Glutamatergic neuron (in vitro differentiated cells): Measurements from ENCODE around the gene STXBP6. TPM values are rescaled to one million over a fixed set of nuclear protein-coding genes. Genes with fewer than 3 reads are reported as not detected.

Experiments
- DNase-seq: peaks from one replicate; pipeline ENCODE4 v3.0.0; 2022
- H3K27ac Mint-ChIP-seq: one replicate; pipeline ENCODE4 v1.8.0; 2020; ENCODE audit warnings: mild to moderate bottlenecking, mixed read lengths, inconsistent platforms; ENCODE audit not compliant: unreplicated experiment
- H3K27me3 Mint-ChIP-seq: one replicate; pipeline ENCODE4 v1.8.0; 2020; ENCODE audit warnings: mild to moderate bottlenecking, moderate library complexity, mixed read lengths, inconsistent platforms; ENCODE audit not compliant: unreplicated experiment
- H3K36me3 Mint-ChIP-seq: one replicate; pipeline ENCODE4 v1.8.0; 2020; ENCODE audit warnings: mild to moderate bottlenecking, mixed read lengths, inconsistent platforms; ENCODE audit not compliant: unreplicated experiment
- H3K4me1 Mint-ChIP-seq: one replicate; pipeline ENCODE4 v1.8.0; 2020; ENCODE audit warnings: mild to moderate bottlenecking, low read depth, mixed read lengths, inconsistent platforms; ENCODE audit not compliant: unreplicated experiment
- H3K4me3 Mint-ChIP-seq: one replicate; pipeline ENCODE4 v1.8.0; 2020; ENCODE audit warnings: mild to moderate bottlenecking, mixed read lengths, inconsistent platforms; ENCODE audit not compliant: unreplicated experiment
- H3K9me3 Mint-ChIP-seq: one replicate; pipeline ENCODE4 v1.8.0; 2020; ENCODE audit warnings: mild to moderate bottlenecking, moderate library complexity, mixed read lengths, inconsistent platforms; ENCODE audit not compliant: unreplicated experiment
- total RNA-seq: library from RNA; stranded (reverse); fragmentation: NEBNext Ultra II Directional; extraction: Animal tissue kit (Norgen Biotek cat#: 25700); gene quantifications from one replicate; pipeline ENCODE4 v1.2.1, GENCODE V29; 2021; ENCODE audit not compliant: unreplicated experiment
- TF ChIP-seq, protein P1 (sequence below): fragments of 200-600 bp; sonication (generic); IDR thresholded peaks from one replicate; pipeline ENCODE4 v1.5.0; 2021; ENCODE audit not compliant: partially characterized antibody, unreplicated experiment

Gene STXBP6
- total RNA-seq, 1 donor from 2014 or later = 0.49 TPM

DNA sequence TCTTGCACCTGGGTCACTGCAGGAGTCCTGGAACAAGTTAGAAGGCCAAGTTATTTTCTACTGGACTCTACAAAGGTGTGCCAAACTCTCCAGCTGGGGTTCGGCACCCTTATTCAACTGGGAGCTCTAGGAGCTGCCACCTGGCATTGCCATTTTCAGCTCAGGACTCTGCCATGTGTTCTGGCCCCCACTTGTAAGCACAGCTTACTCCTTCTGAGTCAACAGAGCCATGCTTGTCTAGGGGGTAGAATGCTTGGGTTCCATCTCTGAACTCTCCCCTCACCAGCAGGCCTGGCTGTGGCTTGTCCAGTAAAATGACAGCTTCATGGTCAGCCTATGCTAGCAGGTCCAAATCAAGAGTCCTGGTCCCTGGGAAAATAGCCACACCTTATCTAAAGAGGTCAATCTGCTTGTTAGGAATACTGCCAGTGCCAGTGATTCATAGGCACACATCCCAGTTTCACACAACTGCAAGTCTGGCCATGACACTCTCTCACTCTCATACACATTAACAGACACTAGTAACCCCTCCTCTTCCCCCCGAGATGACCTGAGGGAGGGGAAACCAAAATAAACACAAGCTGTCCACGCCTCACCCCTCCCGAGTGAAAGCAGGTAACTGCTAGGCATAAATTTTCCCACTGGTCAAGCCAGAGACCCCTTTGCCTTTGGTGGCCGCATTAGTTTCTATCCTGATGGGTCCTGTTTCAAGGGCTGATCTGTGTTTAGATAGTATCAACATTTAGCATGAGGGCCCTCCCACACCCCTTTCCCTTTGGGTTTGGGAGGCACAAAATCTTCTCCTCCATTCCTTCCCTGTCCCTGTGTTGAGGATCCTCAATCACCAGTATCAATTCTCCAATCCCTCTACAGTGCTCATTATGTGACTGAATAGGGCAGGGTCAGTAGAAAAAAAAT is 233.7 kb downstream of the STXBP6 start:
- H3K9me3 Mint-ChIP-seq = peaks cover 4% of the 10 kb centered on the region
- no peak overlapping the region for H3K4me3 Mint-ChIP-seq
- no peaks in the 10 kb centered on the region for H3K4me1 Mint-ChIP-seq
- TF ChIP-seq, protein P1, sequence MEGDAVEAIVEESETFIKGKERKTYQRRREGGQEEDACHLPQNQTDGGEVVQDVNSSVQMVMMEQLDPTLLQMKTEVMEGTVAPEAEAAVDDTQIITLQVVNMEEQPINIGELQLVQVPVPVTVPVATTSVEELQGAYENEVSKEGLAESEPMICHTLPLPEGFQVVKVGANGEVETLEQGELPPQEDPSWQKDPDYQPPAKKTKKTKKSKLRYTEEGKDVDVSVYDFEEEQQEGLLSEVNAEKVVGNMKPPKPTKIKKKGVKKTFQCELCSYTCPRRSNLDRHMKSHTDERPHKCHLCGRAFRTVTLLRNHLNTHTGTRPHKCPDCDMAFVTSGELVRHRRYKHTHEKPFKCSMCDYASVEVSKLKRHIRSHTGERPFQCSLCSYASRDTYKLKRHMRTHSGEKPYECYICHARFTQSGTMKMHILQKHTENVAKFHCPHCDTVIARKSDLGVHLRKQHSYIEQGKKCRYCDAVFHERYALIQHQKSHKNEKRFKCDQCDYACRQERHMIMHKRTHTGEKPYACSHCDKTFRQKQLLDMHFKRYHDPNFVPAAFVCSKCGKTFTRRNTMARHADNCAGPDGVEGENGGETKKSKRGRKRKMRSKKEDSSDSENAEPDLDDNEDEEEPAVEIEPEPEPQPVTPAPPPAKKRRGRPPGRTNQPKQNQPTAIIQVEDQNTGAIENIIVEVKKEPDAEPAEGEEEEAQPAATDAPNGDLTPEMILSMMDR = no peak
- H3K36me3 Mint-ChIP-seq = no peaks in the 10 kb centered on the region
- H3K27ac Mint-ChIP-seq = no peak overlapping the region
- H3K27me3 Mint-ChIP-seq = peaks cover 2% of the 10 kb centered on the region
- DNase-seq = no peak

DNA sequence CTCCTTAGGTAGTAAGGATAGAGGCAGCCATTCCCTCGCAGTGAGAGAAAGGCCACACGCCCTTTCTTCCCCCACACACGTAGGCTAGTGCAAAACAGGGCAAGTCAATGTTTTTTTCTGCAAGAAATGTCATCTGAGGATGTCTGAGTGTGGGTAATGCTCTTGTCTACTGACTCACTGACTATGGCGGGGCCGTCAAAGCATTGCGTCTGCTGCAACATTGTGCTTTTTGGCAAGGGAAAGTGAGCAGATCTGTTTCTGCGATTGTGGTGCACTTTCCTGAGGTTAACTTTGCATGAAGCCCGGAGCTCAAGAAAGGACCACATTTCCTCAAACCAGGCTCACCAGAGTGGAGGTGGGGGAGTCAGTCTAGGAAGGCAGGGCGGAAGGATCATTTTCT is 234.4 kb downstream of the STXBP6 start:
- Mint-ChIP-seq H3K36me3 (no peaks in the 10 kb centered on the region), H3K4me1 (no peaks in the 10 kb centered on the region), H3K9me3 (peaks cover 4% of the 10 kb centered on the region), H3K4me3 (no peak overlapping the region), H3K27me3 (peaks cover 2% of the 10 kb centered on the region), H3K27ac (no peak overlapping the region)
- no peak for DNase-seq
- TF ChIP-seq, protein P1 = no peak

DNA sequence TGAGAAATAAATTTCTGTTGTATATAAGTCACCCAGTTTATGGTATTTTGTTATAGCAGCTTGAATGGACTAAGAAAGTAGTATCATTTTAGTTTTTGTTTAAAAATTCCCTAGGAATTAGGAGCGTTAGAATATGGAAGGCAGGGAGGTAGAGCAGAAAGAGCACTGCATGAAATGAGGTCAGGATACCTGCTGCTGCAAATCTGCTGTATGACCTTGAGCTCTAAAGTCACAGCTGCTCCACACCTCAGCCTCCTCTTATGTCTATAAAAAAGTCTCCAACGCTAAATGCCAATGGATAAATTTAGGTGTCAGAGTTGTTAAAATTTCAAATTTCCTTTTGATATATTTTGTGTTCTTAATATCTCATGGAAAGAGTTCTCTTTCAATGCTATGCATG is 235.0 kb downstream of the STXBP6 start:
- no peaks in the 10 kb centered on the region for H3K36me3 Mint-ChIP-seq
- no peak overlapping the region for H3K4me3 Mint-ChIP-seq
- TF ChIP-seq, protein P1 = no peak
- H3K27me3 Mint-ChIP-seq = peaks cover 2% of the 10 kb centered on the region
- H3K4me1 Mint-ChIP-seq = no peaks in the 10 kb centered on the region
- no peak for DNase-seq
- H3K9me3 Mint-ChIP-seq = peaks cover 4% of the 10 kb centered on the region
- H3K27ac Mint-ChIP-seq = no peak overlapping the region

DNA sequence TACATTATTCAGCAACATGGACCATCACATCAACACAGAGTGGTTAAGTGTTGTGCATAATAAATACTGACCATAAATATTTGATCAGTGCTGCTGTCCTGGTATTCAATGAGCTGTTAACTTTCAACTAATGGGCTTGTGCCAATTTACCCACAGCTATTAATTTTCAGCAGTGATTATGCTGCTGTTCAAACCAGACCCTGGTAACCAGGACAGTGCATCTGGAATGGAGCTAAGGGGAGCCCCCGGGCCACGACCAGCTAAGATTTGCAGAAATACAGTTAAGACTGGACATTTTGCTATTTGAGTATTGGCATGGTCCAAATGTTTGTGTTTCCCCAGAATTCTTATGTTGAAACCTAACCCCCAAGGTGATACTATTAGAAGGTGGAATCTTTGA is 235.6 kb downstream of the STXBP6 start:
- H3K36me3 Mint-ChIP-seq = no peaks in the 10 kb centered on the region
- peaks cover 4% of the 10 kb centered on the region for H3K9me3 Mint-ChIP-seq
- H3K4me3 Mint-ChIP-seq = no peak overlapping the region
- TF ChIP-seq, protein P1 = no peak
- H3K27ac Mint-ChIP-seq = no peak overlapping the region
- DNase-seq = no peak
- H3K4me1 Mint-ChIP-seq = no peaks in the 10 kb centered on the region
- peaks cover 2% of the 10 kb centered on the region for H3K27me3 Mint-ChIP-seq

DNA sequence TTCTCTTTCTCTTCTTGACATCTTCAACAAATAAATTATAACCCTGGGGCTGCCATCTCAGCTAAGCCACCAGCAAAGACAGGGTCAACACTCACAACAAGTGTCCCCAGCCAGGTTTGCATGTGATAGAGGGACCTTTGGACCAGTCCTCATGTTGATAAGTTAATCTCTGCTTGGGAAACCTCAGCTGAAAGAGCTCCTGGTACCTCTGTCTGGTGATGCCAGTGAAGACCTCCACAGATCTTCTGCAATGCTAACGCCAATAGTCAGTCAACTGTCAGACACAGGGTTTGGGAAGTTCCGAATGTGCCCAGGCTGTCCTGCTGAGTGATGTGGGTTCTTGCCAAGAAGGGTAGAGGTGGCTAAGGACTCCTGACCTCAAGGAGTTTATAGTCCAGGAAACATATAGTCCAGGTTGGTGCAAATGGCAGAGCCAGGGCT is 236.1 kb downstream of the STXBP6 start:
- TF ChIP-seq, protein P1 = no peak
- Mint-ChIP-seq H3K27ac (no peak overlapping the region), H3K4me1 (no peaks in the 10 kb centered on the region), H3K36me3 (no peaks in the 10 kb centered on the region), H3K9me3 (peaks cover 2% of the 10 kb centered on the region), H3K4me3 (no peak overlapping the region), H3K27me3 (peaks cover 2% of the 10 kb centered on the region)
- DNase-seq = no peak
